Thyroid gland (tissue), 4 donors: ENCODE data around the gene PAK5.

Source experiments
- CTCF ChIP-seq, 6 experiments: fragments of 200-600 bp in 3 of 6; fragments of 450-650 bp in 3 of 6; sonication (generic) in 3 of 6; IDR thresholded peaks; one replicate each; pipeline ENCODE4 v1.5.1; 2016 to 2019; ENCODE audit warnings: antibody characterized with exemption in 6 of 6, mild to moderate bottlenecking in 2 of 6, inconsistent platforms in 1 of 6, moderate library complexity in 1 of 6
- POLR2A ChIP-seq, 2 donors: fragments of 450-650 bp; IDR thresholded peaks; one replicate each; pipeline ENCODE4 v1.6.1; 2017; ENCODE audit warnings: antibody characterized with exemption in 2 of 2, mild to moderate bottlenecking in 2 of 2, moderate library complexity in 1 of 2

GRCh38 chr20:9663423-9663822 is 175.5 kb downstream of the PAK5 start:
- no peak for TF ChIP-seq CTCF (IDR thresholded peaks at IDR 0.05)
- no peak for TF ChIP-seq POLR2A (IDR thresholded peaks at IDR 0.05)
